GM19035 (cell line): ENCODE results near the gene FOXA3.
"Not testable (repeated sequence)": the region's sequence is repeated elsewhere in the genome, so short reads cannot be mapped to it uniquely, and the experiment has no call there.

ENCODE experiments used
- ATAC-seq: cut with Tn5 transposase; IDR thresholded peaks from one replicate; pipeline ENCODE4 v1.9.1; 2021; ENCODE audit not compliant: unreplicated experiment

The FOXA3 gene

GRCh38 chr19:45887200-45887710 is 23.1 kb downstream of the FOXA3 start:
- no peak for ATAC-seq

DNA sequence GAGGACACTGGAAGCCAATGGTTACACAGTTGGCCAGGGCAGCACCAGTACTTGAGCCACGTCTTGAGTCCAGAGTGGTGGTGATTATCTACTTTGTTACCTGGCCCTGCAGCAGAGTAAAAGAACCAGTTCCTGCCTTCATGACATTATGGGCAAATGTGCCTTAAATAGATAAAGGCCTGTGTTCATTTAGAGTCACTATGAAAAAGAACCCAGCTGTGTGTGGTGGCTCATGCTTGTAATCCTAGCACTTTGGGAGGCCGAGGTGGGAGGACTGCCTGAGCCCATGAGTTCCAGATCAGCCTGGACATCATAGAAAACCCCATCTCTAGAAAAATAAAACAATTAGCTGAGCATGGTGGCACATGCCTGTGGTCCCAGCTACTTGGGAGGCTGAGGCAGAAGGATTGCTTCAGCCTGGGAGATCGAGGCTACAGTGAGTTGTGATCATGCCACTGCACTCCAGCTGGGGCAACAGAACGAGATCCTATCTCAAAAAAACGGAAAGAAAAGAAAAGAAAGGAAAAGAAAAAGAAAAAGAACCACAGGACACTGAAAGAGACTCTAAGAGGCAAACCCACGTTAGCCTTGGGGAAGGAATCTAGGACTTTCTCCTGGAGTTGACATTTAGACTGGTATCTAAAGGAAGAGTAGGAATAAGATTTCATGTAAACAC is 25.2 kb downstream of the FOXA3 start:
- no peak for ATAC-seq

DNA sequence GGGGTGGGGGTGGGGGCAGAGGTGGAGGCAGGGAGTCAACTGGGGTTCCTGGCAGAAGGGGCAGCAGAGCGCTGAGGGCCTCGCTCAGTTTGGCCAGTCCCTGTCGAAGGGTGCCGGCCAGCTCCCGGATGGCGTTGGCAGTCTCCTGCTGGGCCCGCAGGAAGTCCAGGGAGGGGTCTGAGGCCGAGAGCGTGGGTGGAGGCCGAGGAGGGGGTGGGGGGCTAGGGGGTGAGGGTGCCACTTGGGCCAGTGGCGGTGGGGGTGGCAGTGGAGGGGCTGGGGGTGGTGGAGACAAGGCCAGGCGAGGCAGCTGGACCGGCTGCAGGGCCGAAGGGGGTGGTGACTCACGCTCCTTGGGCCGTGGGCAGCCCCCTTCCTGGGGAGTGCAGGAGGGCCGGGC is 26.8 kb downstream of the FOXA3 start:
- no peak for ATAC-seq

DNA sequence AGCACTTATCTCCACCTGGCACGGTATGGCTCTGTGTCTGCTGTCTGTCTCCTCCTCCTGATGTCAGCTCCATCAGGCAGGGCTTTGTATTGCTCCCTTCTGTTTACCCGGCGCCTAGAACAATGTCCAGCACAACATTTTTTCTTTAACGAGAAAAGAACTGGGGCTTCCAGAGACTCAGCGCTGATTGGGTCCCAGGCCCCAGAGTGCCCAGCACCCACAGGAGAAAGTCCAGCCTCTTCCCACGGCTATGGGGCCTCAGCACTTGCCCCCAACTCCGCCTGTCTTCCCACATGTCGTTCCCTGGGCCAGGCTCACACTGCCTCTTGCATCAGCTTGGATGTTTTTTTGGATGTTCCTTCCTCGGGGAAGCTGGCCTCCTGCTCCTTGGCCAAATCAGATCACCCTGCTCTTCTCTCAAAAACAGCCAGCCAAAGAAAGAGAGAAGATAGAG is 31.4 kb downstream of the FOXA3 start:
- no peak for ATAC-seq

- ATAC-seq: not testable (repeated sequence)
These were observed 32.0 kb downstream of the FOXA3 start for GRCh38 chr19:45895983-45896599.

GRCh38 chr19:45897261-45897812 is 33.2 kb downstream of the FOXA3 start:
- no peak for ATAC-seq

DNA sequence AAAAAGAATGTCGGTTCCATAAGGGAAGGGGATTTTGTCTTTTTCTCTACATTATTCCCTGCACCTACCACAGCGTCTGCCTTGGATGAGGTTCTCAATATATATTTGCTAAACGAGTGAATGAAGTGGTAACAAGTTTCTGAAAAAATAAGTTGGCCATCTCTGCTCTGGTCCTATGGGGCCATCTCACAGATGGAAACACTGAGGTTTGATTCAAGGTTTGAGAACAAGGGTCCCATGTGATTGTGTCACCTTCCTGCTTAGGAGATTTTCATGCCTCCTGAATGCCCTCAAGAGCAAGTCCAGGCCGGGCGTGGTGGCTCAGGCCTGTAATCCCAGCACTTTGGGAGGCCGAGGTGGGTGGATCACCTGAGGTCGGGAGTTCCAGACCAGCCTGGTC is 35.1 kb downstream of the FOXA3 start:
- ATAC-seq: no peak

- no peak for ATAC-seq
These were observed 35.9 kb downstream of the FOXA3 start for GRCh38 chr19:45899919-45900589.

- no peak for ATAC-seq
These were observed 36.8 kb downstream of the FOXA3 start for GRCh38 chr19:45900738-45901431.

DNA sequence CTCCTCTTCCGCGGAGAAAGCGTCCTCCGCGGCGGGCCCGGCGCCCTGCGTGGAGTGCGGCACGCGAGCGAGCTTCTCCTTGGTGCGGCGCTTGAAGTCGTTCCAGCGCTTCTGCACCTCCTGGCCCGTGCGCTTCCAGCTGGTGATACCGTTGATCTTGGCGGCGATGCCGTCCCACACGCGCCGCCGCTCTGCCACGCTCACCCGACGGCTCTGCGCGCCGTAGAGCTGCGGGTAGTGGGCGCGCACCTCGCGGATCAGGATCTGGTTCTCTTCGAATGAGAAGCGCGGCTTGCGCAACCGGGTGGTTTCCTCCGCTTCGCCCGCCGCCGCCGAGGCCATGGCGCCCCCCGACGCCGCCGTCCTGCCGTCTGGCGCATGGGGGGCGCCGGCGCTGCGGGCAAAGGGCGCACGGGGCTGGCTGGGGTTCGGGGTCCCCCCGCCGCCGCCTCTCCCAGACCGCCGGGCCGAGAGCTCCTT is 37.3 kb downstream of the FOXA3 start:
- no peak for ATAC-seq

DNA sequence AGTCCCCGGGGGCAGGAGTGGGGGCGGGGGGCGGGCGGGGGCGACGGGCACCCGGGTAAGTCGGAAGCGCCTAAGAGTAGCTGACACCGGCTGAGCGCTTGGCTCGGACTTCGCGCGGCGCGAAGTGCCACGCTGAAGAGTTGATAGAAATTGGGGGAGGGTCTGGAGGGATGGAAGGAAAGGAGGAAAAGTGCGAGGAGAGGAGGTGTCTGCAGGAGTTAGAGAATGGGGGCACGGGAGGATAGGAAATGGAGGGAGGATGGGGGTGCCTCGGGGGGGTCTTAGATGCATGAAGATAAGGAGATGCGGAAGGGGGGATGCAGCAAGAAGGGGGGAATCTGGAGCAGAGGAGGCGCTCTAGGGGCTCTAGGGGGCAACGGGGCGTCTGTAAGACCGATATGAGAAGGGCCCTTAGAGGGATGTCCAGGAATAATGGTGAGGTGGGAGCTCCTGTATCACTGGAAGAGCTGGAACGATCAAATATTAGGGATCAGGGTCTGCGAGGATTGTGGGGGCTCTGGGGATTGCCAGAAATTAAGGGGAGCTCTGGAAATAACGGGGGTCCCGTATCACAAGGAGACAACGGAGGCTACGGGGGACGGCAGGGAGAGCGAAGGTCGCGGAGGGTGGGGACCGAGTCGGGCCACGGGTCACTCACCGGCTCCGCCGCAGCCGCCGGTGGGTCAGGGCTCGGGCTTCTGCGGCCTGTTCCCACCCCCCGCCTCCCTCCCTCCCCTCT is 38.0 kb downstream of the FOXA3 start, which contains the start of gene MYPOP:
MYPOP (minus strand) TSS at position 702 of the 739 bp plus-strand sequence. CDS start 840 bp downstream, outside the sequence.
- ATAC-seq: no peak

GRCh38 chr19:45902651-45903625 is 38.8 kb downstream of the FOXA3 start:
- peak; percentile 90 for ATAC-seq

GRCh38 chr19:45905011-45905410 is 40.9 kb downstream of the FOXA3 start:
- ATAC-seq: no peak

GRCh38 chr19:45906221-45906620 is 42.1 kb downstream of the FOXA3 start:
- ATAC-seq: no peak

DNA sequence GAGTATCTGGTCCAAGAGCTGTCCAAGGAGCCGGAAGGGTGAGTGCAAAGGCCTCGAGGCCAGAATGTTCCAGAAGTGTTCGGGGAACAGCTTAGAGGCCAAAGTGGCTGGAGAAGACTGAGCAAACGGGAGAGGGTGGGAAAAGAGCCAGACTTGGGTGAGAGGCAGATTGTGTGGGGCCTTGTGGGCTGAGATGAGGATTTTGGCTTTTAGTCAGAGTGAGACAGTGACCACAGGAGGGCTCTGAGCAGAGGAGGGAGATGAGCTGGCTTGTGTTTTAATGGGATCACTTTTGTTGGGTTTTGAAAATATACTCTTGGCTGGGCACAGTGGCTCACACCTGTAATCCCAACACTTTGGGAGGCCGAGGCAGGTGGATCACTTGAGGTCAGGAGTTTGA is 44.8 kb downstream of the FOXA3 start:
- no peak for ATAC-seq

DNA sequence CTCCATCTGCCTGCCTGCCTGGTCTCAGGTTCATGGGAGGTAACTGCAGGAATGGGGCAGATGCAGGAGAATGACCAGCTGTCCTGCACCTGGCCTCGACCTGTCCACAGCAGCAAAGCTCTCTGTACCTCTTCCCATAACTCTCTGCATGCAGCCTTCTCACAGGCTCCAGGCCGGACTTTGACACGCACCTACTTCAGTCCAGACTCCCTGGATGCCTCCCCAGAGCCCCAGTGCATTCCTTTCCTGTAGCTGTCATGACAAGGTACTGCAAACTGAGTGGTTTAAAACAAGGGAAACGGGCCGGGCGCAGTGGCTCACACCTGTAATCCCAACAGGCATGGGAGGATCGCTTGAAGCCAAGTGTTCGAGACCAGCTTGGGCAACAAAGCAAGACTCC is 47.2 kb downstream of the FOXA3 start:
- ATAC-seq: no peak

DNA sequence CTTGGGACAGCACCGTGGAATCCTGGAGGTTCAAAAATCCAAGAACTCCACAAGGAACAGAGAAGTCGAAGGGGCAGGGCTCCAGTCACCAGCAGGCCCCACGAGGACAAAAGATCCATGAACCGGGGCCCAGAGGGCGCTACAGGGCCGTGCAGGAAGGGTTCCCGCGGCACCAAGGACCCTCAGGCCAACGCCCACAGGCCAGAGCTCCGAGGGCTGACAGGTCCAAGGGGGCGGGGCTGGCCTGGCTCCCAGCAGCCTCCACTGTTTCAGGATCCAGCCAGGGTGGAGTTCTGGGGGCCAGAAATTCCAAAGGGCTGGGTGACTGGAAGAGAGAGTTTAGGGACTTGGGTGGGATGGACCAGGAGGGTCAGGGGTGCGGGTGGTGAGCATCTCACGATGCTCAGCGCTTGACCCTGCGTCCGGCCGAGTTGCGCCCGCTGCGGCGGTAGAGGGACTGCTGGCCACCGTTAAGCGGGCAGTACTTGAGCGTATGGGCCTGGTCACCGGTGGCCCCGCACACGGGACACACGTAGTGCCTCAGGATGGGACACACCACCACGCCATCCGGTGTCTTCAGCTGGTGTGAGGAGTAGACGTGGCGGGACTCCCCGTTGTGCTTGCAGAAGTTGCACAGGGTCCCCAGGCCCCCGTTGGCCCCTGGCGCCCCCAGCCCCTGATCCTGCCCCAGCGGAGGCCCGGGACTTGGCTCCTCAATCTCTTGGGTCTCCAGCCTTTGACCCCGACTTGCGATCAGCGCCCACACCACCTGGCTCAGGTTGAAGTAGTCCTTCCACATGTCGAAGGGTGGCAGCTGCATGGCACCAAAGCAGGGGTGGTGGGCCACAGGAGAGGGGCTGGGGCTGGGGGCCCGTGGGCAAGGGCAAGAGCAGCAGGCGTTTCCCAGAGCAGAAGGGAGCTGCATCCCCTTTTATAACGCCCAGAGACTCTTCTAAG is 50.0 kb downstream of the FOXA3 start, which contains the start of gene NANOS2:
NANOS2 (minus strand) TSS at position 905 of the 957 bp plus-strand sequence; CDS start at position 820, 85 bp downstream.
- ATAC-seq: no peak
